Right cardiac atrium (tissue), 5 donors: ENCODE results near the gene NTRK1. TPM values are rescaled to one million over a fixed set of nuclear protein-coding genes. Genes with fewer than 3 reads are reported as not detected.

Experiments
- ATAC-seq, 2 donors: fragments of 200-7000 bp; cut with Tn5 transposase; one replicate each; pipeline versions ENCODE4 v1.8.0 to v1.9.1; 2020; ENCODE audit warnings: moderate library complexity in 2 of 2, mild to moderate bottlenecking in 1 of 2
- DNase-seq, 3 donors: peaks; one replicate each; pipeline ENCODE4 v3.0.0-alpha.2; 2020
- H3K27ac ChIP-seq: one replicate; pipeline ENCODE4 v1.5.1; 2013; ENCODE audit warnings: mild to moderate bottlenecking, low read length, control low read depth, moderate library complexity
- H3K27me3 ChIP-seq: one replicate; pipeline ENCODE4 v1.6.1; 2013; ENCODE audit not compliant: control insufficient read depth, insufficient read depth
- H3K4me1 ChIP-seq: one replicate; pipeline ENCODE4 v1.6.1; 2013; ENCODE audit warnings: low read length; ENCODE audit not compliant: control insufficient read depth, insufficient read depth
- H3K4me3 ChIP-seq: one replicate; pipeline ENCODE4 v1.5.1; 2013; ENCODE audit warnings: low read length, control low read depth
- H3K9me3 ChIP-seq: one replicate; pipeline ENCODE4 v1.6.1; 2013; ENCODE audit warnings: low read length; ENCODE audit not compliant: control insufficient read depth
- WGBS: extraction: QIAGEN DNeasy Blood & Tissue Kit; methylation state at CpG from one replicate; pipeline ENCODE4 v1.1.7; 2013; 5-methylcytosine and 5-hydroxymethylcytosine counted together
- intact Hi-C, 4 donors: fragments of 100-400 bp; cut with DNase I; formaldehyde crosslinking; loops; one replicate each; pipeline versions ENCODE4 v1.11.0 to v1.14.0; 2022 to 2023
- polyA plus RNA-seq: library from polyadenylated mRNA; stranded (reverse); fragments of 200-250 nt; gene quantifications from one replicate; pipeline ENCODE4 v1.2.3, GENCODE V29; 2013
- total RNA-seq, 4 donors: library from RNA; stranded (reverse); fragmentation: NEBNext Ultra II Directional; extraction: Animal tissue kit (Norgen Biotek cat#: 25700); gene quantifications; one replicate each; pipeline ENCODE4 v1.2.1, GENCODE V29; 2021
- donor health status: healthy with polysubstance abuse.
- donor health status: DM: no; HTN: yes; CAD: no.
- donor health status: DM: no; HTN: no; CAD: no.
- donor health status: DM: no; HTN: yes; CAD: no; lungs with severe emphysema.
- donor health status: DM: yes; HTN: yes; CAD: no.

The NTRK1 gene
- total and polyA plus RNA-seq, 5 donors: 1.1 to 4.2 (median 1.5) TPM

- DNase-seq (no peak), ATAC-seq (no peak)
- no peaks in the 10 kb centered on the region for H3K4me1 ChIP-seq
- intact Hi-C loops: loop anchor here in 1 of 4 donors (1.0 kb wide), 1 partner anchor 51 kb away; no protein-coding TSS in a partner anchor
- no peak overlapping the region for H3K27ac ChIP-seq
- H3K4me3 ChIP-seq: no peak overlapping the region
- 34% methylated on average over 9 of the region's 9 CpGs for WGBS
- no peaks in the 10 kb centered on the region for H3K27me3 ChIP-seq
- H3K9me3 ChIP-seq: no peaks in the 10 kb centered on the region
Measured at GRCh38 chr1:156839426-156840109, 21.1 kb upstream of the NTRK1 start.

GRCh38 chr1:156840186-156840897, 20.3 kb upstream of the NTRK1 start:
- Histone ChIP-seq H3K4me1 (no peaks in the 10 kb centered on the region), H3K27me3 (no peaks in the 10 kb centered on the region), H3K27ac (no peak overlapping the region), H3K4me3 (no peak overlapping the region), H3K9me3 (no peaks in the 10 kb centered on the region)
- WGBS: 57% methylated on average over 8 of the region's 8 CpGs
- DNase-seq (no peak), ATAC-seq (no peak)
- intact Hi-C loops: no loop called here

GRCh38 chr1:156840898-156841279, 19.8 kb upstream of the NTRK1 start:
- DNase-seq (no peak), ATAC-seq (no peak)
- H3K27me3 ChIP-seq: no peaks in the 10 kb centered on the region
- H3K4me1 ChIP-seq: no peaks in the 10 kb centered on the region
- intact Hi-C loops: no loop called here
- H3K27ac ChIP-seq: no peak overlapping the region
- no peak overlapping the region for H3K4me3 ChIP-seq
- 69% methylated on average over 14 of the region's 14 CpGs for WGBS
- H3K9me3 ChIP-seq: no peaks in the 10 kb centered on the region

- ATAC-seq (no peak), DNase-seq (no peak)
- H3K4me1 ChIP-seq: no peaks in the 10 kb centered on the region
- intact Hi-C loops: no loop called here
- 74% methylated on average over 16 of the region's 16 CpGs for WGBS
- no peaks in the 10 kb centered on the region for H3K27me3 ChIP-seq
- no peak overlapping the region for H3K27ac ChIP-seq
- H3K4me3 ChIP-seq: no peak overlapping the region
- no peaks in the 10 kb centered on the region for H3K9me3 ChIP-seq
Measured at GRCh38 chr1:156841295-156841855, 19.3 kb upstream of the NTRK1 start.

GRCh38 chr1:156842618-156843300, 17.9 kb upstream of the NTRK1 start:
- no peaks in the 10 kb centered on the region for H3K9me3 ChIP-seq
- H3K4me3 ChIP-seq: no peak overlapping the region
- 76% methylated on average over 9 of the region's 9 CpGs for WGBS
- DNase-seq (no peak), ATAC-seq (no peak)
- H3K27ac ChIP-seq: no peak overlapping the region
- H3K4me1 ChIP-seq: no peaks in the 10 kb centered on the region
- intact Hi-C loops: no loop called here
- no peaks in the 10 kb centered on the region for H3K27me3 ChIP-seq

- H3K27me3 ChIP-seq: no peaks in the 10 kb centered on the region
- no peak for DNase-seq
- no peak for ATAC-seq
- H3K4me1 ChIP-seq: no peaks in the 10 kb centered on the region
- H3K9me3 ChIP-seq: no peaks in the 10 kb centered on the region
- intact Hi-C loops: no loop called here
- 40% methylated on average over 6 of the region's 6 CpGs for WGBS
- H3K4me3 ChIP-seq: no peak overlapping the region
- no peak overlapping the region for H3K27ac ChIP-seq
Measured at GRCh38 chr1:156844102-156844501, 16.6 kb upstream of the NTRK1 start.

- Histone ChIP-seq H3K4me1 (no peaks in the 10 kb centered on the region), H3K9me3 (no peaks in the 10 kb centered on the region), H3K27ac (no peak overlapping the region), H3K27me3 (no peaks in the 10 kb centered on the region), H3K4me3 (no peak overlapping the region)
- intact Hi-C loops: no loop called here
- no peak for DNase-seq
- WGBS: 28% methylated on average over 14 of the region's 14 CpGs
- no peak for ATAC-seq
Measured at GRCh38 chr1:156844638-156845037, 16.0 kb upstream of the NTRK1 start.

GRCh38 chr1:156845055-156845952, 15.4 kb upstream of the NTRK1 start:
- peak in 1 of 2 donors; percentile 14 for ATAC-seq
- H3K4me3 ChIP-seq: no peak overlapping the region
- 9% methylated on average over 69 of the region's 69 CpGs for WGBS
- no peaks in the 10 kb centered on the region for H3K27me3 ChIP-seq
- H3K4me1 ChIP-seq: no peaks in the 10 kb centered on the region
- DNase-seq: peak in 2 of 3 donors; percentile 55 to 61
- intact Hi-C loops: no loop called here
- no peaks in the 10 kb centered on the region for H3K9me3 ChIP-seq
- no peak overlapping the region for H3K27ac ChIP-seq

- H3K4me1 ChIP-seq: no peaks in the 10 kb centered on the region
- H3K9me3 ChIP-seq: no peaks in the 10 kb centered on the region
- H3K27me3 ChIP-seq: no peaks in the 10 kb centered on the region
- no peak overlapping the region for H3K27ac ChIP-seq
- no peak for ATAC-seq
- H3K4me3 ChIP-seq: no peak overlapping the region
- intact Hi-C loops: no loop called here
- no peak for DNase-seq
- 48% methylated on average over 18 of the region's 18 CpGs for WGBS
Measured at GRCh38 chr1:156845953-156846545, 14.6 kb upstream of the NTRK1 start.

GRCh38 chr1:156846643-156847042, 14.0 kb upstream of the NTRK1 start:
- intact Hi-C loops: no loop called here
- 88% methylated on average over 5 of the region's 5 CpGs for WGBS
- H3K27me3 ChIP-seq: no peaks in the 10 kb centered on the region
- H3K4me3 ChIP-seq: no peak overlapping the region
- no peak overlapping the region for H3K27ac ChIP-seq
- DNase-seq (no peak), ATAC-seq (no peak)
- H3K9me3 ChIP-seq: no peaks in the 10 kb centered on the region
- H3K4me1 ChIP-seq: no peaks in the 10 kb centered on the region
